H1 (cell line): ENCODE results near the gene ATP5MC2.

Source experiments
- CEBPB ChIP-seq: IDR thresholded peaks from 2 replicates; pipeline ENCODE4 v1.6.1; 2012; ENCODE audit warnings: low read depth, low read length
- CTCF ChIP-seq, 3 experiments: IDR thresholded peaks; 1 replicate in 2 of 3; 2 replicates in 1 of 3; pipeline versions ENCODE4 v1.5.1 to v1.6.1; 2011; ENCODE audit warnings: low read length in 3 of 3, mild to moderate bottlenecking in 3 of 3, inconsistent platforms in 2 of 3, low read depth in 1 of 3, moderate library complexity in 1 of 3; ENCODE audit not compliant: insufficient read depth in 1 of 3; ENCODE audit errors: control extremely low read depth in 1 of 3
- GABPA ChIP-seq: IDR thresholded peaks from 2 replicates; pipeline ENCODE4 v1.6.1; 2011; ENCODE audit warnings: mild to moderate bottlenecking, low read length, moderate library complexity, borderline replicate concordance; ENCODE audit not compliant: insufficient read depth
- YY1 ChIP-seq: IDR thresholded peaks from 2 replicates; pipeline ENCODE4 v1.6.1; 2011; ENCODE audit warnings: low read depth, mild to moderate bottlenecking, low read length

DNA sequence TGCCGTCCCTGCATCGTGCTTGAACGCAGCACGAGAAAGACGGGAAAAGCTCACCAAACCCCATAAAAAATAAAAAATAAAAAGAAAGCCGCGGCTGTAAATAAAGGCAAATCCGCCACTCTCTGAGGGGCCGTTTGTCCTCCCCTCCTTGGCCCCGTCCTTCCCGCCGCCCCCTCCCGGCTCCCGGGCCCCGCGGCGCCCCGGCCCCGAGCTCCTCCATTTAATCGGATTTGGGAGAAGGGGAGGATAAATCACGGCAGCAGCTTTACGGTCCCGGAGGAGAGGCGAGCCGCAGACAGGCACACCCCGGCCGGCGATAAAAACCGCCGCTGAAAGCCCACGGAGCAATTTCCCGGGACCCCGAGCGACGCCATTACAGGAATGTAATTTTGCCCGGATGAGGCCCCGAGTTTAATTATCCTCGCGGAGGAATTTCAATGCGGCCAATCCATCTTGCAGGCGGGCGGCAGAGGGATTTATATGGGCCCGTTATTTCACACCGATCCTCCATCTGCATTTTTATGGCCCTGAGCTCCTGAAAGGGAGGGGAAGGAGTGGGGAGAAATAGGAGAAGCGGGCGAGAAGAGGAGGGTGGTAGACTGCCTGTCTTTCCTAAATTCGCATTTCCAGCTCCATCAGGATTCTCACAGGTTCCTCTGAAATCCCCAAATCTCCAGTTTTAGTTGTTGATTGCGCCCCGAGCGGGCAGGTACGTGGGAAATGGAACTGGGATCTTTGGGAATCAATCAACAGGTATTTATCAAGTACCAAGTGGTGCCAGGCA lies 1.3 kb upstream of the ATP5MC2 start:
- no peak for TF ChIP-seq CEBPB
- no peak for TF ChIP-seq CTCF (IDR thresholded peaks at IDR 0.05; ENCODE audit: control extremely low read depth in 1 of 3, insufficient read depth in 1 of 3, low read depth in 1 of 3, low read length in 3 of 3)
- TF ChIP-seq GABPA: no peak
- peak; percentile 89 for TF ChIP-seq YY1
